Stimulated activated CD8-positive, alpha-beta memory T cell treated with anti-CD3 and anti-CD28 coated beads, Interleukin-15, amount 100 ng/mL, for 1 hour (primary cell): ENCODE data around the gene DAPK2.
"Not testable (repeated sequence)": the region's sequence is repeated elsewhere in the genome, so short reads cannot be mapped to it uniquely, and the experiment has no call there.

Source experiments
- DNase-seq: peaks from one replicate; pipeline ENCODE4 v3.0.0-alpha.2; 2020; ENCODE audit warnings: low read depth

The DAPK2 gene

DNA sequence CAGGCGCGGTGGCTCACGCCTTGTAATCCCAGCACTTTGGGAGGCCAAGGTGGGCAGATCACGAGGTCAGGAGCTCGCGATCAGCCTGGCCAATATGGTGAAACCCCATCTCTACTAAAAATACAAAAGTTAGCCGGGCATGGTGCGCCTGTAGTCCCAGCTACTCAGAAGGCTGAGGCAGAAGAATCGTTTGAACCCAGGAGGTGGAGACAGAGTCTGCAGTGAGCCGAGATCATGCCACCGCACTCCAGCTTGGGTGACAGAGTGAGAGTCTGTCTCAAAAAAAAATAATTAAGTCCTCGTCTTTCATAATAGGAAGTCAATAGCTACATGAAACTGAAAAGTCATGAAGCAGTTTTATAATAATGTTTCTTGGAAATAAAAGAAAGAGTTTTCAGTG lies 7.4 kb upstream of the DAPK2 start:
- not testable (repeated sequence) for DNase-seq

DNA sequence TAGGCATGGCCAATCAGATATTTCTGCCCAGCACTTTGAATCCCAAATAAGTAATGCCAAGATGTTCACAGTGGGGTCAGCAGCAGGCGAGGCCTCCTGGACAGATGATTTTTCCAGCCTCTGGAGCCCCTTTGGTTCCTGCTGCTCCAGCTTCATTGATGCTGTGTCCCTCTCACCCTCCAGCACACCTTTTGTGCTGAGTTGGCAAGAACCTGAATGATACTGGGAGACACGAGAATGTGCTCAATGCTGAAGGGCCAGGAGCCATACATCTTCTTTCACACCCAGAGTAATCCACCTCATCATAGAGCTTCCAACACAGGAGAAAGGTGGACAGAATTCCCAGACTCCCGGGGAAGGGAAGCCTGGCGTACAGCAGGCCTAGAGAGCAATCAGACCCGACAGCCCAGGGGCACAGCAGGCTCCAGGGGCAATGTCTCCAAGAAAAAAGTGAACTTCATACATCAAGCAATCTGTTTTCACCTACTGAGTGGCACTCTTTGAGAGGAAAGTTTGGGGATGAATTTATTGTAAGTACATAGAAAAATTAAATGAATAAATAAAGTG lies 6.7 kb upstream of the DAPK2 start:
- DNase-seq, result no peak

DNA sequence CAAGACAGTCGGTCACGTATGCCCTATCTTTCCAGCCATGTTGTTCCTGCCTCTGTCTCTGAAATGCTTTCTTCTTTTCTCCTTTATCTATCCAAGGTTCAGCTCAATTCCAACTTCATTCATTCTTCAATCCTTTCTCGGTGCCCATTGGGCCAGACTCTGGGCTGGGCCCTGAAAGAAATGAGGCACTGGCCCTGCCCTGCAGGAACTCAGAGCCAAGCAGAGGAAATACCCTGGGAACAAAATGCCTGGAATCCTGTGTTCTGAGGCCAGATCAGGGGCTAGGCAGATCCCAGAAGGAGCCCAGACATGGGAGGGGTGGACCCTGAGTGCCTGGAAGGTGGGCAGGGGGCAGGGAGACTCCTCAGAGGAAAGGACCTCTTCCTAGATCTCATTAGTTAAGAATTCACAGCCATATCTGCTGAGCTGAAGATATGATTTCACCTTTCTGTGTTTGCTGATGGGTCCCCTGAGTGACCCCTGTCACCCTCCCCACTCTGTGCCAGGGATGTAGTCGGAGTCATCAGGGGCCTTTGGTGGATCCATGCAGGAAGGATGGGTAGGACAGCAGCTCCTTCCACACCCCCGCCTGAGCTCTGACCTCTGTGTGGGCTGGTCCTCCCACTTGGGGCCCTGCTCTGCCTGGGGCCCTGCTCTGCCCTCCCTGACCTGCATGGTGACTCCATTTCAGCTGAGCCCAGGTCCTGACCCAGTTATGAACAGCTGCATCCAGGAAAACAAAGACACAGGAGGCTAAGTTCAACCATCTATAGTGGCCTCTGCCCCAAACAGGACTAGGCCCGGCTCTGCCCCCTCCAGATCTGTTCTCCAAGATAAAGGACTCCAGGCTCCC lies 5.3 kb upstream of the DAPK2 start:
- DNase-seq, result no peak

DNA sequence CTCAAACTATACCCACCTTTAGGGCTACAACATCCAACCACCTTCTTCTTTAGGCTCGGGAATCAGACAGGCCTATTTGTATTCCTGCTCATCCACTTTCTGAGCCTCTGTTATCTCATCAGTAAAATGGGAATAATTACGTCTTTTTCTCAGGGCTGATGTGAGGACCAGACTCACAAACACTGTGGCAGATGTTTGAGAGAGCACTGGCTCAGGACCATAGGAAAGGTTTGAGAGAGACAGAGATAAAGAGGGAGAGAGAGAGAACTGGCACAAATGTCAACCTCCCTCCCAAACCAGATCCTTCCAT lies 4.8 kb upstream of the DAPK2 start:
- no peak for DNase-seq

DNA sequence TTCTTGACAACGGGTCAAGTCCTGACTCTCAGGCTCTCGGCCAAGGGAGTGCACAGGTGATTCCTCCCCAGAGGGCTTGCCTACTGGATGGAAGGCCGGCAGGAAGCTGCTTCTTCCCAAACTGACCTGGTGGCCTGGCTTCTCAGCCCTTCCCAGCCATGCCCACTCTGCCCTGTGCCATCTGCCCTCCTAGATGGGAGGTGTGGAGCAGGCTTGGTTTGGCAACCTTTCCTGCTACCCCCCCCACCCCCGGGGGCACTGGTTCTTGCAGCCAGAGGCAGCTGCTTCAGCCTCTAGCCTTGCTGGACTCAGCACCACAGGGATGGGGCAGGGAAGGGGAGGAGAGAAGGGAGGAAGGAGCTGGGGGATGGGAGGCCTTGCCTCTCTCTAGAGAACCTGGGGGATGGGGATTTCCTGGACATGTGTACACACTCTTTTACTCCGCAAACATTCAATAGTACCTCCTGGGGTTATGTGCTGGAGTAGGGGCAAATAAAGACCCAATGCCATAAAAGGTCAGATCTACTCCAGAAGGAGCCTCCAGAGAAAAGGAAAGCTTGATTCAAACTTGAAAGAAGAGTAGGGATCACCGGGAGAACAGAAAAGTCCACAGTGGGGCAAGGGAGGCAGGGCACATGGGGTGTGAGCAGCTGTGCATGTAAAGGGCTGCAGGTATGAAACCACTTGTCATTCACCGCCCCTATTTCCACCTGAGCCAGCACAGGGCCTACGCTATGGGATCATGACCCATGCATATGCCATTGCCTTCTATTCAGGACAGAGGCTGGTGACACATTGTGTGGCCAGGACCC lies 4.2 kb upstream of the DAPK2 start:
- no peak for DNase-seq

DNA sequence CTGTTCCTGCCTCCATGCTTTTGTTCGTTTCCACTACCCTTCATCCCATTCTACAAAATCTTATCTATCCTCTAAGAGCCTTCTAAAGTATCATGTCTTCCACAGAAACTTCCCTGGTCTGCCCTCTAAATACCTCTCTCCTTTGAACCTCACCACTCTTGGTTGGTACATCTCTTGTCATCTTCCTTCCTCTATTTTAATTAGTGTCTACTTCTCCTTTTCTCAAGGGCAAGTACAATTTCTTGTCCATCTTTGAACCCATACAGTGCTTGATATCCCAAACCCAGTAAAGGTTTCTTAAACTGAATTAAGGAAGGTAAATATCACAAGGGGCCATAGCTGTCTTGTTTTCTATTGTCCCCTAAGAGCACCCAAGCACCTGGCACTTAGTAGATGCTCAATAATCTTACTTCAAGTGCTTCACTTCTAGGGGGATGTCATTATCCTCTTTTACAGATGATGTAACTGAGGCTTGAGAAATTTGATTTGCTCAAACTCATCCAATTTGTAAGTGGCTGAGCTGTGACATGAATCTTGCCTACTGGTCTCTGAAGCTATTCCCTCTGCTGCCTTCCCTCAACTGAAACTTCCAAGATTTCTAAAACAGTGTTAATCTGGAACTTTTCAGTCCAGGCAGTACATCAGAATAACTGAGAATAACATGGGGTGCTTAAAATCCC lies 2.6 kb upstream of the DAPK2 start:
- DNase-seq, result no peak

DNA sequence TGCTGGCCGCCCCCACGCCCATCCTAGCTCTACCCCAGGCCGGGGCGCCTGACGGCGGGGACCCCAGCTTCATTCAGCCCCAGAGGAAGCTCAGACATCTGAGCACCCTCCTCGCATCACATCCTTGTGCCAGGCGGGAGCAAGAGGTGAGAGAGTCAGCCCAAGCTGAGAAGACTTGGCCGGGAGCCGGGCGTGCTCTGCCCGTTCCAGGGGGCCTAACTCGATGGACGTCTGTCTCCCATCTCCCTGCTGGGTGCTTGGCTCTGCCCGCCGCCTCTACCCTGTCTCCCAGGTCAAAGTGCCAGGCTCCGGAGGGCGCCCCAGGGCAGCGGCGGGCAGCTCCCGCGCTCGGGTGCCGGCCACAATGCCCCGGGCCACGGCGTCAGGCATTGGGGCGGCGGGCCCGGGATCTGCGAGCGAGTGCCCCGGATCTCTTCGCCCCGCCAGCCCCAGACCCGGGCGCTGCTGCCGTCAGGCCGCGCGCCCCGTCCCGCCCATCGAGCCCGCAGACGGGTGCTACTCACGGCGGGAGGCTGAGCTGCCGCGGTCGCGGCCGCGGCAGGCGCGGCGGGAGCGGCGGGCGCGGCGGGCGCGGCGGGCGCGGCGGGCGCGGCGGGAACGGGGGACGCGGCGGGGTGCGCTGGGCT lies 388 bp downstream of the DAPK2 start:
- DNase-seq, result no peak

DNA sequence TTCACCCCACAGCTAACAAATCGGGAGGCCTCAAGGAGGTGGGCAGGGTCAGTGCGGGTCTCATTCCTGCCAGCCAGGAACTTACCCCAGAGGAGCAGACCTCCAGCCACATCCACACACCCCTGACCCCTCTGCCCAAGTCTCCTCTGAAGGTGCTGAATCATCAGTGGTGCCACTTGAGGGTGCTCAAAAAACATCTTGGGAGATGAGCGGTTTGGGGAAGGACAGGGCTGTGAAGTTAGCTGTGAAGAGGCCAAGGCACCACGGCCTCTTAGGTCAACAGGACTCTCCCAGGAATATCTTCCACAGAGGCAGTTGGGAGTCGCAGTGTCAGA lies 1.2 kb downstream of the DAPK2 start:
- no peak for DNase-seq

DNA sequence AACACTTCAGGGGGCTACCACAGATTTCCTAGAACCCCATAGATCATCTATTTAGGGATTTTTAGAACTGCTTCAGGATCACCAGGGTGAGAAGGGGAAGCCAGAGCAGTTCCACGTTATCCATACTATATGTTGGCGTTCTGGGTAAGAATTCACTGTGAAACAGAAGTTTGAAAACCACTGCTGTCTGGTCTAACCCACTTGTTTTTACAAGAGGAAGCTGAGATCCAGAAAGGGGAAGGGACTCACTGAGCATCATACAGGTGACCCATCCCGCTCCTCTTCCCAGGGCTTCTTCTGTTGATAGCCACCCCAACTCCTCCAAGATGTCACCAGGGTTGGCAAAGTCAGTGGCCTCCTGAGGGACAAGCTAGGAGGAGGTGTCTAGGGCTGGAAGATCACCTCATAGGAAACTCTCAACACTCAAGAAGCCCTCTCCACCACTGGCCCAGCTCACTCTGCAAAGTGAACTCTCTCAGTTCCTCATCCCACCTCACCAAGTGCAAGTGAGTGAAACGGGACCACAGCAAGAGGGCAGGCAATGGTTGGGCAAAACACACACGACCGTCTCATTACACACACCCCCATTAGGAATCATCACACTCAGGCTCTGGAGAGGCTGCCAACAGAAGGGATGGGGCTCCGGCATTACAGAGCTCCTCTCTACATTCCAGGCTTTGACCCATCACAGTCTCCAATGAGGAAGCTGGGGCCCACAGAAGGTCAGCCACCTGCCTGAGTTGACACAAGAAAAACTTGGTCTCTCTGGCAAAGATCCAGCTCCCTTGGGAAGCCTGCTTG lies 1.8 kb downstream of the DAPK2 start:
- no peak for DNase-seq

DNA sequence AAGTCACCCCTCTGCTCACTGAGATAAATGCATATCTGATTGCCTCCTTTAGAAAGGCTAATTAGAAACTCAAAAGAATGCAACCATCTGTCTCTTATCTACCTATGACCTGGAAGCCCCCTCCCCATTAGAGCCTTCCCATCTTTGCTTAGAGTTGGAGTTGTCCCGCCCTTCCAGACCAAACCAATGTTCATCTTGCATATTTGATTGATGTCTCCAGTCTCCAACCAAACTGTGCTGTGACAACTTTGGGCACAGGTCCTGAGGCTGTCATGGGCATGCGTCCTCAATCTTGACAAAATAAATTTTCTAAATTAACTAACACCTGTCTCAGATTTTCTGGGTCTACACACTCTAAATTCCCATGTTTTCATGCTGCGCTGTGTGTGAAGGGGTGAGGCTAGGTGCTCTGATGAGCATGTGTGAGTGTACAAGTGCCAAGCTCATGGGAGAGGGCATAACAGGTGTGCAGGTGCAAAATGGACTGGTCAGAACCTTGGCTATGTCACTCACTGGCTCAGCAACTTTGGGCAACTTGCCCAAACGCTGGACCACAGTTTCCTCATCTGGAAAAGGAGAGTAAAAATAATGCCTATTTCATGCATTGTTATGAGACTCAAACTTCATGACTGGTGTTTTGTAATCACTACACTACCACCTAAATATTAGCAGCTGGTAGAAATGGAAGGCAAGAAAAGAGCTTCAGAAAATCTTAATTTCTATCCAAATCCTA lies 7.2 kb downstream of the DAPK2 start:
- no peak for DNase-seq

DNA sequence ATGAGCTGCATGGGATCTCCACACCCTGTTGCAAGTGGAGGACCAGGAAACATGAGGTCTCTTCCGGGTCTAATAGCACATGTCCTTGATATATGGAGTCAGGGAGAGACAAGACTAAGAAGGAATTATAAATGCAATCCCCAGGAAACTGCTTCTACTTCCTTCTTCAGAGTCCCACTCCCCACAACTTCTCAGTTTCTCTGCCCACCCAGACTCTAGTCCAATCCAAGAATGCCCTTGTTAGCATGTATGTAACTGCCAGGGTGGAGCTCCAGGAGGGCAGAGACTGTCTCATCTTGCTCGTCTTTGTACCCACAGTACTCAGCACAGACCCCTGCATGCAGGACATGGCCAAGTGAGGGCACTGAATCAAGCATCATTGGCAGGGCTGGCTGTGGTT lies 8.3 kb downstream of the DAPK2 start:
- no peak for DNase-seq

DNA sequence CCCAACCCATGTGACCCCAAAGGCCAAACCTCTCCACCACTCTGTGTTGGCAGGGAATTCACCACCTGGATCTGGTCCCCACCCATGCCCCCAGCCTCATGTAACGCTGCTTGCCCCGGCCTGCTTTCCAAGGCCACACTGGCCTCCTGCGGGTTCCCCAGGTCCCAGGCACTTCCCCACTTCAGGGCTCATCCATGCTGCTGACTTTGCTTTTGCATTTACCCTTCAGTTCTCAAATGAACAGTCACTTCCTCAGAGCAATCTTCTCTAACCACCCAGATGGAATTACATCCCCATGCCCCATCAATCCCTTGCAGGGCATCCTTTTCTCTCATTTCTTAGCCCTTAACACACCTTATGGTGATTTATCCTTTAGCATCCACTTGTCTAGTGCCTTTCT lies 9.2 kb downstream of the DAPK2 start:
- DNase-seq, result no peak

DNA sequence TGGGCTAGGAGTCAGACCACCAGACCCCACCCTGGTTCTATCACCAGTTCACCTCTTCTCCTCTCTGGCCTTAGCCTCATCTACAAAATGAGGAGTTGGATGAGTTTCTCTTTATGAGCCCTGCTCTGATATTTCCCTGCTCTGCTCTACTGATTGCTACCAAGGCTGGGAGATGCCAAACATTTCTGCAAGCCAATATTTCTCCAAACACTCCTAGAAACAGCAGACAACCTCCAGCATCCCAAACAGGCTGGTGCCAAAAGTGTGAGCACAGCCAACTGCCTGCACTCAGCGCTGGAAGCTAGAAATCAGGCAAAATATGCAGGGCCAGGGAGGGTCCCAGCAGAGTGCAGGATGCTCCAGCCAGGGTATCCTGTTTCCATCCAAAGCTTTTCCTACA lies 10.8 kb downstream of the DAPK2 start:
- no peak for DNase-seq

DNA sequence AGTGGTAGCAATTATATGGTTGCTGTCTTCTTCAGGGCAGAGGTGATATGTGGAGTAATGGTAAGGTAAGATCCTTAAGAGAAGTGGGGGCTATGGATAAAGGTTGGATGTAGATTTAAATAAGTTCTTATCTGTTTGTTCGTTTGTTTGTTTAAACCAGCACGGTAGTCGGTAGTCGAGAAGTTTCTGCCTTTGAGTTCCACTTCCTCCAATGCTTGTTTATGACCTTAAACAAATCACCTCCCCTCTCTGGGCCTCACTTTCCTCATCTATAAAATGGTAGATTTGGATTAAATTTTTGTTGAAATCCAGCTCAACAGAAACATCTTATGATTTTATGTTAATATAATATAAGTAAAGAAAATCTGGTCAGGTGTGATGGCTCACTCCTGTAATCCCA lies 11.8 kb downstream of the DAPK2 start:
- no peak for DNase-seq

DNA sequence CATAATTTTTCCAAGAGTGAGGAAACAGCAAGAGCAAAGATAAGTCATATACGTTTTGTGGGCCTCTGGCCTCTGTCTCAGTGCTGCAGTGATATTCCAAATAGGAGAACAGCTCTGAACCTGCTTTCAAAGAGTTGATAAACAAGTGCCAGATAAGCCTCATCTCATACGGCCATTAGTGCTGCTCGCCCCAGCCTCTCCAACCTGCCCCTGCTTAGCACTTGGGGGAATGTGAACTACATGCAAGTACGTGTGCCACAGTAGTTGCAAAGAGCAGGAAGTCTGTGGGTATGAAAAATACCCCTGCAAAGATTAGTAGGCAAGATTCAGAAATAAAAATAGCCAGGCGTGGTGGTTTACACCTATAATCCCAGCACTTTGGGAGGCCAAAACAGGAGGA lies 14.0 kb downstream of the DAPK2 start:
- DNase-seq, result no peak

DNA sequence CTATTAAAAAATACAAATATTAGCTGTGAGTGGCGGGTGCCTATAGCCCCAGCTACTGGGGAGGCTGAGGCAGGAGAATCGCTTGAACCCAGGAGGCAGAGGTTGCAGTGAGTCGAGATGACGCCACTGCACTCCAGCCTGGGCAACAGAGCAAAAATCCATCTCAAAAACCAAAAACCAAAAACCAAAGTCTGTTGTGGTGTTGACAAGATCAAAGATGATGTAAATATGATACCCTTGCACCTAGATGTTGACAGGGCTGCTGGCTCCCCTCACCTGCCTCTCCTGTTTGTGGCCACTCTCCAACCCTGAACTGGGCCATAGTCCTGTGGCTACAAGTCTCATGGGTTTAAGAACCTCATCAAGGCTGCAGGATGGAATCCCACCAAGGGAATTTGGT lies 16.2 kb downstream of the DAPK2 start:
- no peak for DNase-seq

DNA sequence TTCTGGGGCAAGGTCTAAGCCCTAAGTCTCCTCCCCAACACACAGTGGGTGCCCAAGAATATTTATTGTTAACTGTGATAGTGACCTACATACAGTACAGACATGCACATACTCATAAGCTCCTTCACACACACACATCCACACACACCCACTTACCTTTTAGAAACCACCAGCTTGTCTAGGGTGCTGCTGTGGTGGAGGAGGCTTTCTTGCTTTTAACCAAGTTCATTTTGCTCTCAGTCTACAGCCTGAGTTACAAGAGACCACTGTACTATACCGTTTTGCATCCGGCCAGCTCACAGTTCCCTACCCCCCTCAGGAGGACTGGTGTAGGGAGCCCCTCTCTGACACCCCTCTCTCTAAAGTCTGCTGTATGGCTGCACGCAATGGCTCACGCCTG lies 16.7 kb downstream of the DAPK2 start:
- no peak for DNase-seq

DNA sequence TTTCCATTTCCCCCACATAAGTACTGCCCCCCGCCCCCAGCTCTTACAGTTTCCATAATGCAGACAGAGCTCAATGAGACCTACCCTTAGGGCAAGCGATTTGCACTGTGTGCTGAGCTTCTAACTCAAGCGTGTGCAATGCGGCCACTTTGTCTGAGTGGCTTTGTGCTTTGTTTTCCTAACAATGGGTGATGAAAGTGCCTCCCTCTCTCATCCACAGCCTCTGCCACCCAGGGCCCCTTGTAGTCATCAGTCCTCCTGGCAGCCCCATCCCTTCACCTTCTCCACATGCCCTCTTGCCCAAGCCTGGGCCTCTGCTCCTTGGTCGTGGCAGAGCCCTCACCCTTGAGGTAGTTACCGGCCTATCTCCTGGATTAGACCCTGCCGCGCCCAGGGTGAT lies 17.2 kb downstream of the DAPK2 start:
- DNase-seq, result no peak

DNA sequence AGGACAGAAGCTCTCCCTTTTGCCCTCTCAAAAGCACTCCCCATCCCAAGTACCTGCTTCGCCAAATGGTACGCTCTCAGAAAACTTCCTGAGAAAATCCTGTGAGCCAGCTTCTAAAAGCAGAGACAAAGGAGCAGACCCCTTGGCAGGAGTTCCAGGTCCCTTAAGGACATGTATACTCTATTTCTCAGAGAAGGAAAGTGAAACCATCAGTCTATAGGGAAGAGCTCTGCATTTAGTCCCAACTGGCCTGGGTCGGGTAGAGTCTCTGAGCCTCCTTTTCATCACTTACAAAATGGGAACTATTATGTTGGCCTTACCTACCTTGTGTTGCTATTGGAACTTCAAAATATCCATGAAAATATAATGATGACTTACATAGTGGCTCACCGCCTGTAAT lies 19.7 kb downstream of the DAPK2 start:
- DNase-seq, result no peak

DNA sequence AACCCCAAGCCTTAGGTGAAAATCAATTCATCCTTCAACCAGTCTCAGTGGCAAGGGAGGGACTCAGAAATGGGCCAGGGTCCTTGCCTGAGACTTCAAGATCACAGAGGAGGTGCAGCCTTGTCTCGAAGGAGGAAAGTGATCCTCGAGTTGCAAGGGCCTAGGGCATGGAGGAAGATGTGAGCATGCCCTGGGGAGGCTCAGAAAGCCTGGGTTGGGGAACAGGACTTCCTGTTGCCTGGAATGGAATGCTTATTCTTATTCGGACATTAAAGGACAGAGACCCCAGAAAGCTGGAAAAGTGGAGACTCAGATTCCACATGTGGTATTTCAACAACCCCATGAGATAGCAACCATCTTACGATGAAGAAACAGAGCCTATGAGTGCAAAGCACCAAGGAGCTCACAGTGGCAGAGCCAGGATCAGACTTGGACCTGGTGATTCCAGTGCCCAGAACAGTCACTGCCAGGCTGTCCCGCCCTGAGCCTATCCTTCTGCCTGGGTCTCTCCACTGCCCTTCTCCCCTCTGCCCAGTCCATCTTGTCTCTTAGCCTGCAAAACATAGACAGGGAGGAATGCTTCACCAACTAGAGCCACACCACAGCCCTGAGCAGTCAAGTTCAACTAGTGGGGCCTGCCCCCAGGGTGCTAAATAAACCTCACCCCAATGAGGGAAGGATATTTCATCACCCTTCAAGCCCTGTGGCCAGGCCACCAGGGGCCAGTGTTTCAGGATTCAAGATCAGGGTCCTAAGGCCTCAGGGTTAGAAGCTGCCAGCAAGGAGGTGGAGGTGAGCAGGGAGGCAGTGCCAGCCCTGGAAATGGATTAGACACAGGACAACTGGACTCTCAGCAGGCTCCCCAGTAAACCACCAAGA lies 21.9 kb downstream of the DAPK2 start:
- no peak for DNase-seq
